ENCODE data around the gene MDN1. TPM values are rescaled to one million over a fixed set of nuclear protein-coding genes. Genes with fewer than 3 reads are reported as not detected.

MDN1 gene
- total and polyA plus RNA-seq, 2 of the 13 experiments (the other 11 are each of a cell fraction or from before 2014, with no cell fraction given), result 18.8 to 52.9 TPM

DNA sequence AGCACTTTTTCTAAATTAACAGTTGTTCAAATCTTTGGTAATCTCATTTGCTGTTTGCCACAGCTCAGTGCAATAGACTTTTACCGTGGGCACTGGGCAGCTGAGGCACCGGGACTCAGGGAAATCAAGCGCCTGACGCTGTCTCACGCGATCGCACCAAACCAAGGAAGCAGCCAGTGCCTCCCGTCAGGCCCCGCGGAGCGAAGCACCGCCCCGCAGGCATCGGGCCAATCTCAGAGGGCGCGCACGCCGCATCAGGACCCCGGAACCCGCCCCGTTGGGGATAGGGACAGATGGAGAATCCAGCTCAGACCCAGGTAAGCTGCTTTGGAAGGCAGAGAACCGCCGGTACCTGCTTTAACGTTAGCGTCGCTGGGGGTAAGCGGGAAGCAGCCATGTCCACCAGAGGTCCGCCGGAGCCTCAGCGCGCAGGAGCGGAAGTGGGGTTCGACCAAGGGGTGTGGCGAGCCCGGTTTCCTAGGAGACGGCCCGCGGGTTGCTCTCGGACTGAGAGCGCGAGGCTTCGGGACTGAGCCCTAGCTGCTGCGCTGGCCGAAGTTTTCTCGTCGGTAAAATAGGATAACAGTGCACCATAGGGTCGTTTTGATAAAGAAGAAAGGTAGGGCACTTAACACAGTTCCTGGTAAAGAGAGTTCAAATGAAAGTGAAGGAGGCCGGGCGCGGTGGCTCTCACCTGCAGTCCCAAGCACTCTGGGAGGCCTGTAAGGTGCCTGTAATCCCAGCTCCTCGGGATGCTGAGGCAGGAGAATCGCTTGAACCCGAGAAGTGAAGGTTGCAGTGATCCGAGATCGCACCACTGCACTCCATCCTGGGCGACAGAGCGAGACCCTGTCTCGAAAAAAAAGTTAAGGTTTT, 181.0 kb downstream of the MDN1 start, which contains the start of gene LYRM2 (continued):
- TF ChIP-seq, protein P1, sequence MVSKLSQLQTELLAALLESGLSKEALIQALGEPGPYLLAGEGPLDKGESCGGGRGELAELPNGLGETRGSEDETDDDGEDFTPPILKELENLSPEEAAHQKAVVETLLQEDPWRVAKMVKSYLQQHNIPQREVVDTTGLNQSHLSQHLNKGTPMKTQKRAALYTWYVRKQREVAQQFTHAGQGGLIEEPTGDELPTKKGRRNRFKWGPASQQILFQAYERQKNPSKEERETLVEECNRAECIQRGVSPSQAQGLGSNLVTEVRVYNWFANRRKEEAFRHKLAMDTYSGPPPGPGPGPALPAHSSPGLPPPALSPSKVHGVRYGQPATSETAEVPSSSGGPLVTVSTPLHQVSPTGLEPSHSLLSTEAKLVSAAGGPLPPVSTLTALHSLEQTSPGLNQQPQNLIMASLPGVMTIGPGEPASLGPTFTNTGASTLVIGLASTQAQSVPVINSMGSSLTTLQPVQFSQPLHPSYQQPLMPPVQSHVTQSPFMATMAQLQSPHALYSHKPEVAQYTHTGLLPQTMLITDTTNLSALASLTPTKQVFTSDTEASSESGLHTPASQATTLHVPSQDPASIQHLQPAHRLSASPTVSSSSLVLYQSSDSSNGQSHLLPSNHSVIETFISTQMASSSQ (IDR thresholded peaks at IDR 0.05; ENCODE audit: low read depth), result no peak
- TF ChIP-seq, protein P1 (CRISPR knock-in tag; IDR thresholded peaks at IDR 0.05; ENCODE audit: borderline replicate concordance), result peak; percentile 51; the same call in 1 of the 2 replicates
- TF ChIP-seq ZNF605 (CRISPR knock-in tag; IDR thresholded peaks at IDR 0.05) (peak; percentile 90), ZNF562 (CRISPR knock-in tag; IDR thresholded peaks at IDR 0.05; ENCODE audit: borderline replicate concordance) (no peak), ZNF264 (CRISPR knock-in tag; IDR thresholded peaks at IDR 0.05) (peak; percentile 58; the same call in 1 of the 2 replicates), FOXM1 (CRISPR knock-in tag; IDR thresholded peaks at IDR 0.05) (no peak), YEATS4 (CRISPR knock-in tag; IDR thresholded peaks at IDR 0.05; ENCODE audit: borderline replicate concordance) (peak; percentile 90), PHF5A (CRISPR knock-in tag; IDR thresholded peaks at IDR 0.05; ENCODE audit: low read depth, unreplicated experiment) (peak; percentile 24), MLXIP (CRISPR knock-in tag; IDR thresholded peaks at IDR 0.05; ENCODE audit: borderline replicate concordance) (no peak), GRHL1 (CRISPR knock-in tag; conservative IDR thresholded peaks at IDR 0.05) (no peak), NONO (IDR thresholded peaks at IDR 0.05) (no peak), NONO (CRISPR knock-in tag; conservative IDR thresholded peaks at IDR 0.05) (peak; percentile 86), SP4 (CRISPR knock-in tag; IDR thresholded peaks at IDR 0.05) (peak; percentile 89), HNF4A (CRISPR knock-in tag; IDR thresholded peaks at IDR 0.05) (0 out of 2 replicates have a peak, but pooled peaks have one; percentile 12), ATF4 (CRISPR knock-in tag; IDR thresholded peaks at IDR 0.05) (peak in 1 of 2 experiments; percentile 59; a peak in 2 of 4 replicates), GPN1 (CRISPR knock-in tag; IDR thresholded peaks at IDR 0.05; ENCODE audit: borderline replicate concordance) (no peak), IRF1 (CRISPR knock-in tag; IDR thresholded peaks at IDR 0.05; ENCODE audit: low read depth) (no peak), PCBP2 (optimal IDR thresholded peaks at IDR 0.05; ENCODE audit: low read depth, low read length, poor library complexity, severe bottlenecking) (no peak)

Measured in HepG2 (cell line).